GM18507 (cell line): ENCODE measurements around the gene GCC1.
"Not testable (repeated sequence)": the region's sequence is repeated elsewhere in the genome, so short reads cannot be mapped to it uniquely, and the experiment has no call there.

Experiments used
- DNase-seq: peaks from one replicate; pipeline ENCODE4 v3.0.0; 2011; ENCODE audit warnings: low read depth; ENCODE audit not compliant: insufficient read length; ENCODE audit errors: extremely low spot score
- FAIRE-seq: peaks from 2 replicates; lab custom pipeline; 2011; peaks lifted over from hg19 to GRCh38; lab: Jason Lieb, UNC

GCC1 gene

DNA sequence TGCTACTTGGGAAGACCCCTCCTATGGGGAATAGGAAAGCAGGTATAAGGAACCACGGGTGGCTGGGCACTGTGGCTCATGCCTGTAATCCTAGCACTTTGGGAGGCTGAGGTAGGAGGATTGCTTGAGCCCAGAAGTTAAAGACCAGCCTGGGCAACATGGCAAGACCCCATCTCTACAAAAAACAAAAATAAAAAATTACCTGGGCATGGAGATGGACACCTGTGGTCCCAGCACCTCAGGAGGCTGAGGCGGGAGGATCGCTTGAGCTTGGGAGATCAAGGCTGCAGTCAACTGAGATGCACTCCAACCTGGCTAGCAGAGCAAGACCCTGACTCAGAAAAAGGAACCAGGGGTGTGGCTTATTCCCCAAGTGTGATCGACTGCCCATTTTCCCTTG lies 7.2 kb upstream of the GCC1 start:
- FAIRE-seq: no peak
- DNase-seq: no peak

DNA sequence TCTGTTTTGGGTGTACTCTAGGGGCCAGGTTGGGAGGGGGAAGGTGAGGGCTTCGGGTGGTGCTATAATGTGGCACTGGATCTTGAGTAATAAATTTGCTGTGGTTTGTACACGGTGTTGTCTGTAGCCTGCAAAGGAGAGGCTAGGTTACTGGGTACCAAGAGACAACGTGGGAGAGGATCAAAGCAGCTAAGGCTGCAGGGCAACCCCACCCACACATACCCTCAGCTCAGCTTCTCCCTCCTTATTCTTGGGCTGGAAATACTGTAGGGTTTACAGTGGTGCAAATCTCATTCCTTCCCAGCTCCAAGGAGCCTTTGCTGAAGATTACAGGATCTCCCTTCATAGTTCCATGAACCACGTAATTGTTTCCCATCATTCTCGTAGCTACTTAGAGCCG lies 6.2 kb upstream of the GCC1 start:
- FAIRE-seq (no peak), DNase-seq (no peak)

DNA sequence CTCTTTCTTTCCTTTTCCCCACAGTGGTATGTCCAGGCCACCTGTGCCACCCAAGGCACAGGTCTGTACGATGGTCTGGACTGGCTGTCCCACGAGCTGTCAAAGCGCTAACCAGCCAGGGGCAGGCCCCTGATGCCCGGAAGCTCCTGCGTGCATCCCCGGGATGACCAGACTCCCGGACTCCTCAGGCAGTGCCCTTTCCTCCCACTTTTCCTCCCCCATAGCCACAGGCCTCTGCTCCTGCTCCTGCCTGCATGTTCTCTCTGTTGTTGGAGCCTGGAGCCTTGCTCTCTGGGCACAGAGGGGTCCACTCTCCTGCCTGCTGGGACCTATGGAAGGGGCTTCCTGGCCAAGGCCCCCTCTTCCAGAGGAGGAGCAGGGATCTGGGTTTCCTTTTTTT lies 5.8 kb upstream of the GCC1 start:
- FAIRE-seq (no peak), DNase-seq (no peak)

DNA sequence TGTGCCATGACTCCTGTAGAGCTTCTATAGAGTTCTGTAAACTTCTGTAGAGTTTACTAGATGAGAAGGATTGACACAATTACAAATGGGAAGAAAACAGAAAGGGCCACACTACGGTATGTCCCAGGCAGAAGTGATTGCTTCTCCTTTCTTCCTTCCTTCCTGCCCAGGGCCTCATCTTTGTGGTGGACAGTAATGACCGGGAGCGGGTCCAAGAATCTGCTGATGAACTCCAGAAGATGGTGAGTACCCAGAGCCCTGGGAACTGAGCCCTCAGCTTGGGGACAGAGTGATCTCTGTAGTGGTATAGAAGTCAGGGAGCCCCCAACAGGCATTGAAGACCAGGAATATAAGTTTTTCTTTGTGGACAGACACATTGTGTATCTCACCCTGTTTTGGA lies 4.5 kb upstream of the GCC1 start:
- DNase-seq (no peak), FAIRE-seq (no peak)

DNA sequence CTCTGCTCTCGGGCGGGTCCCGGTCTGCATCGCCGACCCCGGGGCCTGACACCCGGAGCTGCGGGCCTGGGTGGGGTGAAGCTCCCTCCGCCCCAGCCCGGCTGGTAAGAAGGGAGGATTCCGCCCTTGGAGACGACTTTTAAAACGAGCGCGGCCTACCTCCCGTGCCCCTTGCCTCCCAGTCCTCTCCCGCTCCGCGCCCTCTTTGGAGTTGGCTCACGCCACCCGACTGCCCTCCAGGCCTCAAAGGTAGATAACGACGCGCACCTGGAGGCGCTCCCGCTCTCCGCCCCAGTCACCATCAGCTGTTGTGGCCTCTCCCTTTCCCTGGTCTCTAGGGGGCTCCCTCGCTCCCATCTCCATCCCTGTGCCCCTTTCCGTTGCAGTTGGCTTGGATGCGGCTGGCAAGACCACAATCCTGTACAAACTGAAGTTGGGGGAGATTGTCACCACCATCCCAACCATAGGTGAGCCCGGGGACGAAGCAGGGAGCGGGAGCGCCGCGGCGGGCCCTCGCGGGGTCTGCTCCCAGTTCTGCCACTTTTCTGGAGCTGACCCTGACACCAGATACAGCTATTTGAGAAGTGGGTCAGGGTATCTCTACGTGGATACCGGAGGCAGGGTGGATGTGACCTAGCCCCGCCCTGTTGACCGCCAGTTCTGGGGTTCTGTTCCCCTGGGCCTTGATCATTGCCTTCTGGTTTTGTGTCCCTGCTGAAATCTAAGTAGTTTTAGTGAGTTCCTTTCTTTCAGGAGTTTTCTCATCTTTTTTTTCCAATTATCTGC lies 3.5 kb upstream of the GCC1 start:
- peak; percentile 20 for DNase-seq
- peak; percentile 44 for FAIRE-seq

DNA sequence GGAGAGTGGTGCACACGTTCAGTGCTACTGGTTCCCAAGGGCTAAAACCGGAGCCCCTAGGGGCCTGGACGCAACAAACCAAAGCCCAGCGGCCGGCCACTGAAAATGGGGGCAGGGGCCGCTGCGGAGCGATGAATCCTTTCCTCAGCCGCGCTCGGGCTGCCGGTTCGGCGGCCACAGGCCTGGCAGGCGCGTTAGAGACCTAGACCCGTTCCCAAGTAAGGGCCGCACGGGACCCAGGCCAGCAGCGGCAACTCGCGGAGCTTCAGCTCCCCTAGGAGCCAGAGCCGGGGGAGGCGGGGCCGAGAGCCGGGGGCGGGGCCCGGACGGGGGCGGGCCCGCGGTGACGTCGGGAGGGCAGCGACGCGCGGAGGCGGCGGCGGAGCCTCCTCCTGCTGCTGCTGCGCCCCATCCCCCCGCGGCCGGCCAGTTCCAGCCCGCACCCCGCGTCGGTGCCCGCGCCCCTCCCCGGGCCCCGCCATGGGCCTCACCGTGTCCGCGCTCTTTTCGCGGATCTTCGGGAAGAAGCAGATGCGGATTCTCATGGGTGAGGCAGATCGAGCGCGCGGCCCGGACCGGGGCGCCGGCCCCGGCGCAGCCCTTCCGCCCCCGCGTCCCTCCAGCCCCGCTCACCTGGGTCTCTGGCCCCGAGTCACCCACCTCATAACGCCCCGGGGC lies 2.8 kb upstream of the GCC1 start, which contains the start of gene ARF5:
Gene ARF5, plus strand, starts transcription at position 393 of the 678 bp plus-strand sequence. Its CDS starts 88 bp downstream, at position 481.
- FAIRE-seq (peak; percentile 21), DNase-seq (peak; percentile 90)

DNA sequence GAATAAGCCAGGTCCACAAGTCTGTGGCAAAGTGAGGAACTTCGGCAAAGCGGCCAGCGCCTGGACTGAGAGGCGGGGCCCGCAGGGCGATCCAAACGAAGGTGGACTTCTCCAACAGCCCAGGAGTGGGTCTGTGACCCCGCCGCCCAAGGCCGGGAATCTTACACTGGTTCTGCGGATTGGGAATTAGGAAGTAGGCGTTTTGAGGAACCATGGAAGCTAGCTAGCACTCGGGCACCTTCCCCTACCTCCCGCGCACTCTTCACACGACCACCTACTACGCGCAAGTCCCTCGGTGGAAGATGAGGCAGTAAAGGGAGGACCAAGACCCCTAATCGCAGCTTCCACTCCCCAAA lies 2.2 kb upstream of the GCC1 start:
- no peak for DNase-seq
- no peak for FAIRE-seq

DNA sequence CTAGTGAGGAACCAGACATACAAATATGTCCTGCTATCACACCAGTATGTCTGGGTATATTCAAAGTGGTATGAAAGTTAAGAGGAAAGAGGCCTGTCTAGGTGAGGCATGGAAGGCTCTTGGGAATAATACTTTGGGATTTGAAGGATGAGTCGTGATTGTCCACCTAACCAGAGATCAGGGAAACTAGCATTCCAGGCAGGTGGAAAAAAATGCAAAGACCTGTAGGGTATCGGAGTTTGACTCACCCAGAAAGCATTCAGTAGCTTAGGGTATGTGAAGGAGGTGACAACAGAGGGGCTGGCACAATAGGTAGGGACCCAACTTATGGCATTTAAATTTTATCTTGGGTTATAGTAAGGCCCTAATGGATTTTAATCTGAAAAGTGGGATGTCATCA lies 950 bp upstream of the GCC1 start:
- FAIRE-seq: no peak
- no peak for DNase-seq

DNA sequence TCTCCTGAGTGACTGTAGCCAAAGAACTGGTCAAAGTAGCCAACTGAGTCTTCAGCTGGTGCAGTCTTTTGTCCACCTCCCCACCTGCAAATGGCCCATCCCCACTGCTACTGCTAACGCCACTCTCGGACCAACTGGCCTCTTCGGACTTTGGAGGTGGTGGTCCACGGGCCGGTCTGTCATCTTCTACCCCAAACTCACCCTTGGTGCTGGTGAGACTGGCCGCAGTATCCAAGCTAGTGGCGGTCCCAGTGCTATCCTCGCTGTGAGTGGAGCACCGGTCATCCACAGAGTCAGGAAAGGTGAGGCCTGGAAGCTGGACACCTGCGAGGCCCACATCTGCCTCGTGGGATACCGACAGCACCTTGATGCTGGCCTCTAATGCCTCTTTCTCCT lies 750 bp downstream of the GCC1 start:
- no peak for FAIRE-seq
- no peak for DNase-seq

DNA sequence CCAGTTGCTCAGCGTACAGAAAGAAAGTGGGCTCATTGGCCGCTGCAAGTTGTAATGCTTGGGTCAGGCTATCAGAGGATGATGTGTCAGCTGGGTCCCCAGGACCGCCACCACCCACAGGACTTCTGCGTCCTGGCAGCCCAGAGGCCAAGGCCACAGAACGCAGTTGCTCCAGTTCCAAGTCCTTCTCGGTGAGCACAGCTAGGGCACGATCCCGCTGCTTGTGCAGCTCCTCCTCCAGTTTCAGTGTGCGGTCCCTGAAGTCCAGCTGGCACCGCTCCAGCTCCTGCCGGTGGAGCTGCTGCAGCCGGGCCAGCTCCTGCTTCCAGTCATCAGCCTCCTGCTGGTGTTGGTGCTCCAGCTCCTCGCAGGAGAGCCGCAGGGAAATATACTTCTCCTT lies 3.0 kb downstream of the GCC1 start:
- FAIRE-seq (no peak), DNase-seq (no peak)

DNA sequence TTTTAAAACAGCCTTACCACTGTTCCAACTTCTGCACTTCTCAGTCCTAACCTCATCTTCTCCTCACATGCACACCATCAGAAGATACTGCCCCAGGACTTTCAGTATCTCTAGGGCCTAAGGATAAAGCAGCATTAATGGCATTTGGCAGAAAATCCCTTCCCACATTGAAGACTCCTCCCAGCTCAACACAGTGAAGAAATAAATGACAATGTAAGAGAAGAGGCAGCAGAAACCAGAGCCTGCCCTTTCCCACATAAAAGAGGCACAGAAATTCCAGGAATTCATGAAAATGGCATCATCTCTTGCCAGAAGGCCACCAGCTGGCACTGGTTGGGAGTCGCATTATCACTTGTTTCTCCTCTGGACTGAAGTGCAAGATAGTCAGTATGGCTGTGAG lies 3.7 kb downstream of the GCC1 start:
- DNase-seq: no peak
- FAIRE-seq: no peak

DNA sequence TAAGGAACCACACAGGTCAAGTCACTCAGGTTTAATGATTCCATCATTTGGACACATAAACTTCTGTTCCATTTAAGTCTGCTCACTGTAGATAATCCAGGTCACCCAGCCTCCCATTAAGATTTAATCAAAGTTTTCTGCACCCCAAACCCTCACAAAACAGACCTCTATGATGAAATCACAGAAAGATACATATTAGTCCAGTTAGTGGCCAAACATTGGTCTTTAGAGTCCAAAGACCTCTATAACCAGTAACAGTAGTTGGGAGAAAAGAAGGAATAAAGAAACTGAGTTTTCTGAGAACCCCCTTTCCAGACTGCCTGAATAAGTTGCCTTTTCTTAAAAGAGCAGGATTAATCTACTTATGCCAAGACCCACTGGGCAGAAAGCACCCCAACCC lies 4.8 kb downstream of the GCC1 start:
- FAIRE-seq (no peak), DNase-seq (no peak)

DNA sequence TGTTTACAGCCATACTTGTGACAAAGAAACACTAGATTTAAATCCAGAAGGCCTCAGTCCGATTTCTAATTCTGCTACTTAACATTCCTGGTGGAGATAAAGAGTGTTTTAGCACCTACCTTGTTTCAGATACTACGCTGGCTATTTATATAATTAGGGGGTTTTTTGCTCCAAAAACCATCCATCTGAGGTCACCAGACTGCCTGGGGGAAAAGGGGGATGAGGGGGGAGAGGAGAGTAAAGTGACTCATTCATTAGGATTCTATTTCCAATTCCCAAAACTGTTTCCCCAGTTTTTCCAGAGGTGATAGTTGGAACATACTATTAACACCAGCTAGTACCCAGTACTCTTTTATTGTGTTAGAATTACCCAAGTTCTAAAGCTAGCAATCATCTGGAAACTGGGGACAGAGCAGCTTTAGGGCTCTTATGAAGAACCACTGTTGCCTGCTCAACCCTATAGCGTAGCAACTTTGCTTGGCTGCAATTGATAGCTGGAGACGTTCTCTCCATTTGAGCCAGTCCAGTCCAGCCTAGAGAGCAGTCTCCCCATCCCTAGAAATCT lies 6.6 kb downstream of the GCC1 start:
- no peak for DNase-seq
- FAIRE-seq: no peak

DNA sequence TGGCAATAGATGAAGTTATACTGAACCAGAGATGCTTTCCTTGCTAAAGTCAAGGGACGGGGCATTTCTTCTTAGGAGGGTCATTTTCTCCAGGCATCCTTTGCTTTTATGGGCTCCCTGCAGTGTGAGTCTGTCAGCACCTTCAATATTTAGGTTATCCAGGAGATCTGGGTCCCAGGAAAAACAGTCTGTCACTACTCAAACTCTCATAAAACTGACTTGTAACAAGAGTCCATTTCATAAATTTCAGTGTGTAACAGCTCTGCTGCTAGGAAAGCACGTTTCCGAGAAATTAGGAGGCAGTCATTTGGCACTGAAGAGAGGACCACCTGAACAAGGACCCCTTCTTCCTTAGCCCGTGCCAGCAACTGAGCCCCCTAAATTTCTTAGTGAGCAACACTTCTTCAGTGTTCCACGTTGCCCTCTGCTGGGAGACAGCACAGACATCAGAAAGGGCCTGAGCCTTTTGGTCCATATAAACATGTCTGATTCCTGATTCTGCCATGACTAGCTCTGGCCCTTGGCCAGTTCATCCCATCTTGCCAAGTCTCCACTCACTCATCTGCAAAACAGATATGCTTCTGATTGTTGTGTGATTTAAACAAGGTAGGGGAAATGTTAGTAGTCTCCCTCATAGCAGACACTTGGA lies 7.2 kb downstream of the GCC1 start:
- no peak for DNase-seq
- no peak for FAIRE-seq

DNA sequence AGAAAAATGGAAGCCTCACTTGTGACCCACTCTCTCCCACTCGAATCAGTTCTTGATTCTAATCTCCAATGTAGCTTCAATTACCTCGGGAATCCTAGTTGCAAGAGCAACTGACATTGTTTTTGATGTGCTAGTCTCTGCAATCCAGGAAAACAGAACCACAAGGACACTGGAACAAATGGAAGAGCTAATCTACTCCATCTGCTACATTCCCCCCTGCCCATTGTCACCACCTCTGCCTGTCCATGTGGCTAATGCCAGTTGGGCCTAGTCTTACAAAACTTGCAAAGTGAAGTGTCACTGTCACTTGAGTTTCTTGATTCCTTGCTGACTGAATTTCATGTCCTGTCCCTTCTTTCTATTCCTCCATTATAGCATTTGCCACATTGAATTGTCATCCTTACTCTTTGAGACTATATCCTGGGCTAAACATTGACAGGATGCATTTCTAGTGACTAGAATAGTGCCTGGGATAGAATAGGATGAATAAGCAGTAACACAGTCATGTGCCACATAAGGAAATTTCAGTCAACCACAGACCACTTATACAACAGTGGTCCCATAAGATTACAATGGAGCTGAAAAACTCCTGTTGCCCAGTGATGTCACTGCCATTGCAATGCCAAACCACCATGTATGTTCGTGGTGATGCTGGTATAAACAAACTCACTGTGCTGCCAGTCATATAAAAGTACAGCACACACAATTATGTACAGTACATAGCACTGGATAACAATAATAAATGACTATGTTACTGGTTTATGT lies 13.5 kb downstream of the GCC1 start:
- DNase-seq (no peak), FAIRE-seq (no peak)

DNA sequence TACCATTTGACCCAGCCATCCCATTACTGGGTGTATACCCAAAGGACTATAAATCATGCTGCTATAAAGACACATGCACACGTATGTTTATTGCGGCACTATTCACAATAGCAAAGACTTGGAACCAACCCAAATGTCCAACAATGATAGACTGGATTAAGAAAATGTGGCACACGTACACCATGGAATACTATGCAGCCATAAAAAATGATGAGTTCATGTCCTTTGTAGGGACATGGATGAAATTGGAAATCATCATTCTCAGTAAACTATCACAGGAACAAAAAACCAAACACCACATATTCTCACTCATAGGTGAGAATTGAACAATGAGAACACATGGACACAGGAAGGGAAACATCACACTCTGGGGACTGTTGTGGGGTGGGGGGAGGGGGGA lies 17.4 kb downstream of the GCC1 start:
- not testable (repeated sequence) for FAIRE-seq, DNase-seq

DNA sequence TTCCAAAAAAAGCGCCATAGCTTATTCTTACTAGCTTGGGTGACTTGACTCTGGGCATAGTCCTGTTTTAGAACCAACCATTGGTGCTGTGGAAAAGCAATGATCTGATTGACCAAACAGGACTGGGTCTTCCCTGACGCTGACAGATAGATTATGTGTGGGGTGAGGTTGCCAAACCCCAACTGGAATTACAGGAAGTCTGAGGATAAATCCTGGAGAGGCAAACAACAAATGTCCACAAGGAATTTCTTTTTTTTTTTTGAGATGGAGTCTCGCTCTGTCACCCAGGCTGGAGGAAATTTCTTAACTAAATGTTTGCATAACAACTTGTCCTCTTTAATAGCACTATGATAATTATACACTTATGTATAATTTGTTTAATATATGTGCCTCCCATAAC lies 19.2 kb downstream of the GCC1 start:
- DNase-seq (no peak), FAIRE-seq (no peak)

DNA sequence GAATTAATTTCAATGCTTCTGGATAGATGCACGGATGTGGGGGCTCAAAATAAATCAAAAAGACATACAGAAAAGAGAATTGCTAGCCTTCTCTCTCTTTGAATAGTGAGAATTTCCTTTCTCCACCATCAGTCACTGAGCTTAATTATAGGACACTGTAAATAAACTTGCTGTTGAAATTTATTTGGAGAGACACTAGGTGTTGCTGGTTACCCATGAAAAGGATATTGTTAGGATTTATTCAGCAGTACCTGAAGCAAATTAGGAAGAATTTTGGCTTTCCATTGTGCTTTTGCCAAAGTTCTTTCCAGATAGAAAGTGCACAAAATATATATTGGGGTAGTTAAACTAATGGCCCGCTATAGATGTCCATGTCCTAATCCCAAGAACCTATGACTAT lies 27.6 kb downstream of the GCC1 start:
- no peak for FAIRE-seq
- DNase-seq: no peak

DNA sequence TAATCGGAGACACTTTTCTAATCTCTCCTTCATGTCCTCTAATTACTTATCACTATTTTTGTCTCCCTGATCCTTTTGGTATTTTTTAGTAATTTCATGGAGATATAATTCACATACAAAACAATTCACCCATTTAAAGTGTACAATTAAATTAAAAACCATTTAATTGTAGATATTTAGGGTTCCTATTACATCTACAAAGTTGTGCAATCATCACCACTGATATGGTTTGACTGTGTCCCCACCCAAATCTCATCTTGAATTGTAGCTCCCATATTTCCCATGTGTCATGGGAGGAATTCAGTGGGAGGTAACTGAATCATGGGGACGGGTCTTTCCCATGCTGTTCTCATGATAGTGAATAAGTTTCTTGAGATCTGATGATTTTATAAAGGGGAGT lies 29.0 kb downstream of the GCC1 start:
- no peak for FAIRE-seq
- no peak for DNase-seq

DNA sequence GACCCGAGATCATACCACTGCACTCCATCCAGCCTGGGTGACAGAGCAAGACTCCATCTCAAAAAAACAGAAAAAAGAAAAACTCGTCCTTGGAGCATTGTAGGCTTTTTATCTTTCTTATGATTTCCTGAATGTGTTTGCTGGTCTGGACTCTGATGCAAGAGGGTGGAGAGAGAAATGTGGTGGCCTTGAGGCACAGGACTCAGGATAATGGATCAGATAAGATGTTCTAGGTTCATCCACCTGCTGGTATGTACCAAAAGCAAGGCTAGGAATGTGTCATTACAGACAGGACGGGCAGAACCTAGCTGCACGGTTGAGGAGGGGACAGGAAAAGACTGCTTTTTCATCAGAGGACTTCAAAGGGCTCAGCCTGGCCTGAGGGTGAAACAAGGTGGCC lies 33.5 kb downstream of the GCC1 start:
- no peak for FAIRE-seq
- no peak for DNase-seq
